Measurements from ENCODE around the gene MYLK4.

Gene MYLK4

DNA sequence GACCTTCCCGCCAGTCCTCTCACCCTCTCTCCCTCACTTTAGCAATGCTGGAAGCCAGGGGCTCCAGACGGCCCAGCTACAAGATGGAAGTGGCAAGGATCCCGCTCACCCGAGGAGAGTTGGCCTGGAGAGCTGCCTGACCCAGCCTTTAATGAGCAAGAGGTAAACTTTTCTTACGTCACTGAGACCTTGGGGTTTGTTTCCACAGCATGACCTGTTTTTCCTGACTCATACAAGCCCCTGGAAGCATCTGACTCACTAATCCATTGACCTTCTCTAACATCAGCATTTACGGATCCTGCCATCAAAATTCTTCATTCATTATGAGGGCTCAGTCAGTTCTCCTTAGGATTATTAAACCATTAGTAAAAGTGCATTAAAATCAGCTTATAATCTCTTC lies 120.4 kb downstream of the MYLK4 start:
- peak; percentile 96 for DNase-seq (ENCODE audit: low read depth)

DNA sequence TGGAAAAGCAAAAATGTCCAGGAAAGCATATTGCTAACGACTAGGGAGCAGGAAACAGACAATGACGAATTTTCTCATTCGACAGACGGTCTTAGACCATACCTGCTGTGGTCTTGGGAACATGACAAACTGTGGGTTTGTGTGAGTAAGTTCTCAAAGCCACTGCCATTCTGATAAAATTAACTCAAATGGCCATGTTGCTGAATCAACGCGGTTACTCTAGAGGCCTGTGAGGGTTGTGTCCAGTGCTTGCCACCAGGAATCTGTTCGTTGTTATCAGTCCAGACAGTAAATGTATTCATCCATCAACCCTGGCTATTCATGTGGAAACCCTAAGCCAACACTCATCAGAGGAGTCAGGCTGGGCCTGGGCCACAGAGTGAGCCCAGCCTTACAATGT lies 124.3 kb downstream of the MYLK4 start:
- DNase-seq (ENCODE audit: low read depth): peak; percentile 27

DNA sequence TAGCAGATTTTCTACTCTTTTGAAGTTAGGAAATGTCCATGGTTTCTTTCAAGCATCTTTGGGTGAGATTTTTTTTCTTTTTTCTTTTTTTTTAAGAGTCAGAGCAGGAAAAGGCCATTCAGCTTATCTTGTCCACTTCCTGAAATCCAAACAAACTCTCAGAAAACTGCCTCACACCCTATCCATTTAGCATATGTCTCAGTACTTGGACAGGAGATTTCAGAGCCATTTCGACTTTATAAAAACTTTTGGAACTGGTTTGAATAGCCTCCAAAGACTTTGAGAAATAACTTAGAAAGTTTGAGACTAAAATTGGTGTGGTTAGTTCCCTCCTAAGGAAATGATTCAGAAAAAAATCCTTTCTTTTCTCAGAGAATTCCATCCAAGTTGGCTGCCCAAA lies 125.1 kb downstream of the MYLK4 start:
- DNase-seq (ENCODE audit: low read depth): no peak

DNA sequence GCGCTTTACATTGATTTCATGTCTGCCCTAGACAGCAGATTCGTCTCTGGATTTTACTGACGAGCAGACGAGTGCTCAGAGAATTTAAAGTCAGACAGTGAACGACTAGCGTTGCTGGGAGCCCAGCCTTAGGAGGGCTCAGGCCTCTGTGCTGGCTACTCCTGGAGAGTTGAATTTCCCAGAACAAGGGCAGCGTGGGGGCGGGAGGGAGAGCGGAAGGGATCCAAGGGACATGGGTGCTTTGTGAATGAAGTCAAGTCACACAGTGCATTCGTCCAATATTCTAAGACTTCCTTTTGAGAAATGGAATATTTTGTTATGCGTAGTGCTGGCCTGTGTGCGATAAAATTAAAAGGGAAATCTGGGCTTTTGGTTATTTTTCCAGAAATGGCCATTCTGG lies 126.5 kb downstream of the MYLK4 start:
- DNase-seq (ENCODE audit: low read depth): no peak

DNA sequence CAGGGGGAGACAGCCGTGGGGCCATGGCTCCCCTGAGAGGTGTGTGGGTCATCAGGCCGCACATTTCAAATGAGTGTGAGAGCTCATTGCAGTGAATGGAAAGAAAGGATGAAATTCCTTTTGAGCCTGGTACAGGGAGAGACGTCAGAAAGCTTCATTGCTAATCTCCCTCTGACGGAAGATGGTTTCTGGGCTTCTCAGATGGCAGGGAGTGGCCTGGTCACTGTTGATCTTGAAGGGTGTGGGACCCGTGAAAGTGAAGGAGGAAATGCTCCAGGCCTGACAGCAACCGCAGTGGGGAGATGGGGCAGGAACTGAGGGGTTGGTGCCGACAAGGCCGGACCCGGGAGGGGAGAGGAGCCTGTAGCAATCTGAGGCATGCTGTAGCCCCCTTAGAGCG lies 127.4 kb downstream of the MYLK4 start:
- DNase-seq (ENCODE audit: low read depth): no peak

DNA sequence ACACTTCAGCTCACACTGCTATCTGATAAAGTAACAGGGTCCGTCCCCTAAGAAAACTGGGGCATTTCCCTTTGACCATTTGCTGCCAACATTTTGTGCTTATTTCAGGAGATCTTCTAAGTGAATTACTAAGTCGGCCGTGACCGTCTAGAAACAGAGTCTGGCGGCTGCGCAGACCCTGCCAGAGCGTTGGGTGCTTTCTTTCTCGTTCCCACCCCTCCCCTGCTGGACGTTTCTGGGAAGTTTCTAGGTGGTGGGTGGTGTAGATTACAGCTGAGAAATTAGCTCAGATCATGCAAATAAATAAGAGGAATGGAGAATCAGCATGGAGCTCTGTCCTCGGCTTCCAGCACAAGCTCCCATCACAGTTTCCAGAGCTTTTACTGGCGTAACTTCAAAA lies 128.1 kb downstream of the MYLK4 start:
- no peak for DNase-seq (ENCODE audit: low read depth)

DNA sequence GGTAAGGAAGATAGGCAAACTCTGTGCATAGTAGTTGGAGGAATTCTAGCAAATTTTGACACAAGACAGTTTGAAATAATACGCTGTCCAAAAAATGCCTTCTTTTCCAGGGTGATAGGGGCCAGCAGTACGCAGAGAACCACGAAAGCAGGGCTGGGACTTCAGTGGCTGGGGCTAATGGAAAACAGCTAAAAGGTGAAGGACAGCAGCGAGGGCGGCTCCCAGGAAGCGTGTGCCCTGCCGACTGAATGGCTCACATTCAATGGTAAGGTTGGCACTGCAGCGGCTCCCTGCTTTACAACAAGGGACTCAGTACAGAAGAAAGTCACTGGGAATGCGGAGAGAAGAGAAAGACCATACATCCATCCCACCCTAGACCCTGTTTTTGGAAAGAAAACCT lies 131.1 kb downstream of the MYLK4 start:
- no peak for DNase-seq (ENCODE audit: low read depth)

DNA sequence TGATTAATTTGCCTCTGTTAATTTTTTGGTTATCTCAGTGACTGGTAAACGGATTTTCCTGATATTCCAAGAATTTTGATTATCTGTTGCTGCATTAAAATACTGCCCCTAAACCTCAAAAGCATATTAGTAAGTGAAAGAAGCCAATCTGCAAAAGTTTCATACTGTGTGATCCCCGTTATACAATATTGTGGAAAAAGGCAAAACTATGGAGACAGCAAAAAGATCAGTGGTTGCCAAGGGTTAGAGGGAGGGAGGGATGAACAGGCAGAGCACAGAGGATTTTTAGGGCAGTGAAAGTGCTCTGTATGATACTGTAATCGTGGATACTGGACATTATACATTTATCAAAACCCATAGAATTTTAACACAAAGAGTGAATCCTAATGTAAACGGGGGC lies 133.0 kb downstream of the MYLK4 start:
- no peak for DNase-seq (ENCODE audit: low read depth)

DNA sequence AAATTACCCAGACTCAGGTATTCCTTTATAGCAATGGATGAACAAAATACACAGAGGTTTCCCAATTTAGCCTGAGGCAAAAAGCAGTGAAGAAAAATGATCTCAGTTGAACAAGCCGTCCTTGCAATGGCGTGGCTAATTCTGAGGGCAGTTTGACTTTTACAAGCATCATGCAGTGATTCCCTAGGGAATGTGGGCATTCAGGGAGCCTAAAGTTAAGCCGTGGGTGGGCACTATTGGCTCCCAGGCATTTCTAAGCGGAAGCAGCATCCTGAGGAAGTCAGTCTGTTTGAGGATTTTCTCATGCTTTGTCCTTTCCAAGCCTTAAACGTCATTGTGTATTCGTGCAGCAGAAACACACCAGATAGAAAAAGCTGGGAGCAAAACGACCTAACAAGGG lies 133.9 kb downstream of the MYLK4 start:
- no peak for DNase-seq (ENCODE audit: low read depth)

DNA sequence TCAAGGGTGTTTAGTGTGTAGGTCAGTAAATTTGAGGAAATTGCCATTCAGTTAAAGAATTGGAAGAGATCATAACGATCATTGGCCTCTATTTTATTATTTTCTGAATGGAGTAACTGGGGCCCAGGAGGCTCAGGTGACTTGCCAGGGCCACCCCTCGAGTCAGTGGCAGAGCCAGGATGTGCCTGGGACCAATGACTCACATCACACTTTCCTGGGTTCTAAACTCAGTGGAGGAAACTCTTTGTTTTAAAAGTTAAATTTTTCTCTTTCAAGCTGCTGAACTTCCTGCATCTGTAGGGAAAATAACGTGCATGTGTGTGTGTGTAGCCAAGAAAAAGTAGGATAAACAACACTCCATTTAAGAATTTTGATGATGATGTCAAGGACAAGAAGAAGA lies 135.5 kb downstream of the MYLK4 start:
- no peak for DNase-seq (ENCODE audit: low read depth)

DNA sequence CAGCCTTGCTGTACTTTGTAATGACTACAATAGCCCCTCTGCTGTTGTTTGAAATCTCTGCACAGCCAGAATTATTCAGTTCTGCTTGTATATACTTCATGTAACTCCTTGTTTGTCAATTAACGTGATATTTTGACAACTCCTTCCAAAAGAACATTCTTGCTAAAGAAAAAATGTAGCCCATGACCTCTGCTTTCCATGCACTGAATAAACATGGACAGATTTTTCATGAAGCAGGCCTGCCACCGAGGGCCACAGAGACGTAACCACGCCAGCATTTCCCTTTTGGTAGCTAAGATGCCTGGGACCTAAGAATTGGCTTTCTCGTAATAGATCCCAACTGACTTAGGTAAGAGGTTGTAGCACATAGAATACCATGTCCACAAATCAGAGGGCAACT lies 135.9 kb downstream of the MYLK4 start:
- no peak for DNase-seq (ENCODE audit: low read depth)

DNA sequence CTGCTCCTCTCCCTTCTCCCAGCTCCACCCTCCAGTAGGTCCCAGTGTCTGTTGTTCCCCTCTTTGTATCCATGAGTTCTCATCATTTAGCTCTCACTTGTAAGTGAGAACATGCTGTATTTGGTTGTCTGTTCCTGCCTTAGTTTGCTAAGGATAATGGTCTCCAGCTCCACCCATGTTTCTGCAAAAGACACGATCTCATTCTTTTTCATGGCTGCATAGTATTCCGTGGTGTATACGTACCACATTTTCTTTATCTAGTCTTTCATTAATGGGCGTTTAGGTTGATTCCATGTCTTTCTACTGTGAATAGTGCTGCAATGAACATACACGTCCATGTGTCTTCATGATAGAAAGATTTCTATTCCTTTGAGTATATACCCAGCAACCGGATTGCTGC lies 136.6 kb downstream of the MYLK4 start:
- no peak for DNase-seq (ENCODE audit: low read depth)

All from non-pigmented ciliary epithelial cell (primary cell).